ENCODE results near the gene LEMD1. TPM values are rescaled to one million over a fixed set of nuclear protein-coding genes. Genes with fewer than 3 reads are reported as not detected.

The LEMD1 gene
- total RNA-seq, 1 experiment from 2014 or later = 26.3 TPM

GRCh38 chr1:205429762-205430695, 8.2 kb upstream of the LEMD1 start:
- H3K4me3 Mint-ChIP-seq = peak overlapping the region; percentile 83
- TF ChIP-seq SP1 (CRISPR knock-in tag; conservative IDR thresholded peaks at IDR 0.05) = no peak
- H3K27ac Mint-ChIP-seq = no peak overlapping the region
- H3K27me3 Mint-ChIP-seq (ENCODE audit: low read depth) = peaks cover 80% of the 10 kb centered on the region
- DNase-seq (ENCODE audit: low spot score) (no peak), ATAC-seq (0 out of 2 replicates have a peak, but pooled peaks have one; percentile 4)
- CTCF ChIA-PET = interaction anchor here (0.5 to 7.2 kb wide), 79 partner anchors 10 to 368 kb away, joined by 3 to 121 read pairs (median 4); partner anchors contain the start of genes BLACAT1, CDK18, KLHDC8A and LEMD1
- H3K36me3 Mint-ChIP-seq = no peaks in the 10 kb centered on the region
- POLR2A ChIA-PET = interaction anchor here (1.0 to 1.8 kb wide), 3 partner anchors 12 to 18 kb away, joined by 4 to 9 read pairs (median 5); no protein-coding TSS in a partner anchor
- no peaks in the 10 kb centered on the region for H3K9me3 Mint-ChIP-seq
- peaks cover 36% of the 10 kb centered on the region for H3K4me1 Mint-ChIP-seq

GRCh38 chr1:205424901-205425600, 3.2 kb upstream of the LEMD1 start:
- H3K36me3 Mint-ChIP-seq = no peaks in the 10 kb centered on the region
- no peak overlapping the region for H3K27ac Mint-ChIP-seq
- TF ChIP-seq TEAD4 (CRISPR knock-in tag; IDR thresholded peaks at IDR 0.05) (no peak), PRRX2 (CRISPR knock-in tag; IDR thresholded peaks at IDR 0.05) (no peak), CBFB (CRISPR knock-in tag; IDR thresholded peaks at IDR 0.05; ENCODE audit: low read depth) (no peak), CTCF (IDR thresholded peaks at IDR 0.05) (no peak), NR3C1 (CRISPR knock-in tag; conservative IDR thresholded peaks at IDR 0.05; ENCODE audit: low read depth) (no peak), E2F4 (CRISPR knock-in tag; IDR thresholded peaks at IDR 0.05; ENCODE audit: borderline replicate concordance, low read depth) (no peak), OVOL2 (CRISPR knock-in tag; IDR thresholded peaks at IDR 0.05; ENCODE audit: borderline replicate concordance) (no peak), ZNF263 (CRISPR knock-in tag; IDR thresholded peaks at IDR 0.05; ENCODE audit: low read depth) (no peak), ERG (CRISPR knock-in tag; IDR thresholded peaks at IDR 0.05) (no peak), ZNF671 (CRISPR knock-in tag; IDR thresholded peaks at IDR 0.05) (no peak), PRDM15 (CRISPR knock-in tag; IDR thresholded peaks at IDR 0.05) (no peak), ETV6 (CRISPR knock-in tag; IDR thresholded peaks at IDR 0.05) (no peak), E2F5 (CRISPR knock-in tag; IDR thresholded peaks at IDR 0.05) (no peak)
- peaks cover 56% of the 10 kb centered on the region for H3K27me3 Mint-ChIP-seq (ENCODE audit: low read depth)
- ATAC-seq (no peak; the same call in 1 of the 2 replicates), DNase-seq (ENCODE audit: low spot score) (no peak)
- POLR2A ChIA-PET = interaction anchor here (1.4 kb wide), 1 partner anchor 60 kb away, joined by 3 read pairs; no protein-coding TSS in a partner anchor
- H3K4me1 Mint-ChIP-seq = peaks cover 47% of the 10 kb centered on the region
- H3K9me3 Mint-ChIP-seq = no peaks in the 10 kb centered on the region
- CTCF ChIA-PET = interaction anchor here (0.6 to 4.8 kb wide), 9 partner anchors 8 to 99 kb away, joined by 3 to 44 read pairs (median 4); no protein-coding TSS in a partner anchor
- no peak overlapping the region for H3K4me3 Mint-ChIP-seq
